ENCODE data around the gene OR11H6. TPM values are rescaled to one million over a fixed set of nuclear protein-coding genes. Genes with fewer than 3 reads are reported as not detected.
"Not testable (repeated sequence)": the region's sequence is repeated elsewhere in the genome, so short reads cannot be mapped to it uniquely, and the experiment has no call there.

Gene OR11H6
- polyA plus RNA-seq, 3 donors = not detected

- WGBS, 3 donors = 38 to 83% (median 68%) methylated on average over 1 of the region's 1 CpG
- no peak within 1 kb of the TSS for H3K27ac ChIP-seq (ENCODE audit: low read depth, low read length)
Observed at GRCh38 chr14:20228681-20229080, 5.2 kb downstream of the OR11H6 start, which contains the start of gene OR11H7. Gene OR11H7, plus strand, starts transcription at chr14:20228981.

- WGBS, 3 donors = 74 to 93% (median 89%) methylated on average over 3 to 4 of the region's 4 CpGs
- not testable (repeated sequence) for H3K27ac ChIP-seq (ENCODE audit: low read depth, low read length)
Observed at GRCh38 chr14:20235415-20235814, 11.9 kb downstream of the OR11H6 start.

DNA sequence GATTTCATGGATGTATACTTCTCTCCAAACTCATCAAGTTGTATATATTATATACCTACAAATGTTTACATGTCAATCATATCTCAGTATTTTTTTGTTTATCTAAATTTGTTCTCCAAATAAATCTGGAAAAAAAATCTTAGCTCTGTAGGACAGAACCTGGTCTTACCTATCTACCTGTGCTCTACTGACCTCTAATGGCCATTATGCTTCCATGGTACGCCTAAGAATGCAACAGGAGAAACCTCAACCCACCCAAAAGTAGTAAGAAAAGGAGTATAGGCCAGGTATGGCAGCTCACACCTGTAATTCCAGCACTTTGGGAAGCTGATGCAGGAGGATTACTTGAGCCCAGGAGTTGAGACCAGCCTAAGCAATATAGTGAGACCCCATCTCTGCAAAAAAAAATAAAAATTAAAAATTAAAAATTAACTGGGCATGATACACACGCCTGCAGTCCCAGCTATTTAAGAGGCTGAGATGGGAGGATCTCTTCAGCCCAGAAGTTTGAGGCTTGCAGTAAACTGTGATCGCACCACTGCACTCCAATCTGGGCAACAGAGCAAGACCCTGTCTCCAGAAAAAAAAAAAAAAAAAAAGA is 24.2 kb downstream of the OR11H6 start:
- no peak overlapping the region for H3K27ac ChIP-seq (ENCODE audit: low read depth, low read length)
- WGBS, 3 donors = 61 to 72% (median 67%) methylated on average over 3 of the region's 3 CpGs

DNA sequence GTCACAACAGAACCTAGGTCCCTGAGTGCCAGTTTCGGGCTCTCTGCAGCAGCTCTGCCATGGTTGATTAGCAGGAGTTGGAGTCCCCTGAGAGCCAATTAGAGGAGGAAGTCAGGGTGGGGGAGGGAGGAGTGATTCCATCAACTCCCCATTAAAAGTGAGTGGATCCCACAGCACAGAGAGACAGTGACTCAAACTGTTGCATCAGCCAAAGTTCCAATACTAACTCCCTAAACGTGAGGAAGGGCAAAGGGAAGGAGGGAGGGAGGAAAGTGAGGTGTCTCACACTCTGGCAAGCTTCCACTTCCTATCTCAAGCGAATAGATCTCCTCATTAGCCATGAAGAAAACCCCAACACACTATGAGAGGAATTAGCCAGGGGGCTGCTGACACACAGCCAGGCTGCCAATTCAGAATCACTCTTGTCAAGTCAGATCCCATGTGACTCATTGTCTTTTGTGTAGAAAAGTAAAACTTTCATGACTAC is 39.2 kb downstream of the OR11H6 start:
- 43 to 63% (median 61%) methylated on average over 3 of the region's 3 CpGs for WGBS, 3 donors
- no peak overlapping the region for H3K27ac ChIP-seq (ENCODE audit: low read depth, low read length)

- 93 to 96% (median 94%) methylated on average over 5 of the region's 5 CpGs for WGBS, 3 donors
- H3K27ac ChIP-seq (ENCODE audit: low read depth, low read length) = not testable (repeated sequence)
Observed at GRCh38 chr14:20264361-20264760, 40.9 kb downstream of the OR11H6 start.

GRCh38 chr14:20274062-20274461 is 50.6 kb downstream of the OR11H6 start:
- H3K27ac ChIP-seq (ENCODE audit: low read depth, low read length) = no peak overlapping the region
- 97 to 99% (median 97%) methylated on average over 2 of the region's 2 CpGs for WGBS, 3 donors

Other genes starting within 250 kb of the OR11H6 start
- gene OR4K15, start 248.1 kb upstream of the OR11H6 start, polyA plus RNA-seq = not detected
- gene OR4Q2, start 221.5 kb upstream of the OR11H6 start, polyA plus RNA-seq = not detected
- gene OR4K14, start 204.4 kb upstream of the OR11H6 start, polyA plus RNA-seq = not detected
- gene OR4K13, start 187.7 kb upstream of the OR11H6 start, polyA plus RNA-seq = not detected
- gene OR4L1, start 163.7 kb upstream of the OR11H6 start, polyA plus RNA-seq = not detected
- not detected for gene OR4K17, start 113.0 kb upstream of the OR11H6 start, polyA plus RNA-seq
- gene OR4N5, start 84.9 kb upstream of the OR11H6 start, polyA plus RNA-seq = not detected
- not detected for gene OR11G2, start 32.8 kb upstream of the OR11H6 start, polyA plus RNA-seq
- not detected for gene OR11H7, start 5.3 kb downstream of the OR11H6 start, polyA plus RNA-seq
- gene OR11H4, start 15.6 kb downstream of the OR11H6 start, polyA plus RNA-seq = not detected
- gene TTC5, start 82.2 kb downstream of the OR11H6 start, polyA plus RNA-seq = 10 to 100 TPM in 1 of 3 donors, 1 to 10 TPM in 2; 3.7 to 10.1 (median 5.0) TPM
- 10 to 100 TPM; 27.7 to 59.4 (median 40.7) TPM for gene CCNB1IP1, start 109.6 kb downstream of the OR11H6 start, polyA plus RNA-seq
- 10 to 100 TPM in 2 of 3 donors, 1 to 10 TPM in 1; 8.7 to 16.9 (median 11.0) TPM for gene PARP2, start 119.9 kb downstream of the OR11H6 start, polyA plus RNA-seq
- gene TEP1, start 189.8 kb downstream of the OR11H6 start, polyA plus RNA-seq = 10 to 100 TPM in 2 of 3 donors, 1 to 10 TPM in 1; 5.4 to 16.2 (median 14.6) TPM
- gene KLHL33, start 212.5 kb downstream of the OR11H6 start, polyA plus RNA-seq = 1 to 10 TPM in 1 of 3 donors, under 1 TPM in 2; 0.09 to 1.6 (median 0.27) TPM
- 10 to 100 TPM; 19.5 to 26.7 (median 22.4) TPM for gene OSGEP, start 231.1 kb downstream of the OR11H6 start, polyA plus RNA-seq
- 100 to 1,000 TPM in 2 of 3 donors, 10 to 100 TPM in 1; 94.2 to 151 (median 116) TPM for gene APEX1, start 231.5 kb downstream of the OR11H6 start, polyA plus RNA-seq
- 10 to 100 TPM; 19.0 to 36.6 (median 24.6) TPM for gene PIP4P1, start 237.7 kb downstream of the OR11H6 start, polyA plus RNA-seq
- 100 to 1,000 TPM in 1 of 3 donors, 10 to 100 TPM in 2; 17.0 to 182 (median 41.7) TPM for gene PNP, start 245.7 kb downstream of the OR11H6 start, polyA plus RNA-seq